Right lobe of liver (tissue), 6 donors: ENCODE results near the gene SEZ6. TPM values are rescaled to one million over a fixed set of nuclear protein-coding genes. Genes with fewer than 3 reads are reported as not detected.
A peak's percentile ranks its signal among the peaks of the same experiment; 100 is the strongest.

Experiments
- ATAC-seq, 4 donors: fragments of 200-7000 bp; cut with Tn5 transposase; one replicate each; pipeline ENCODE4 v1.9.1; 2020; ENCODE audit warnings: mild to moderate bottlenecking in 4 of 4, moderate library complexity in 4 of 4
- DNase-seq, 3 donors: peaks; one replicate each; pipeline ENCODE4 v3.0.0-alpha.2; 2020
- H3K27ac ChIP-seq, 3 donors: fragments of 200-600 bp; one replicate each; pipeline ENCODE4 v1.8.0; 2022
- H3K27me3 ChIP-seq, 2 donors: fragments of 200-600 bp; one replicate each; pipeline ENCODE4 v1.8.0; 2022
- H3K36me3 ChIP-seq, 4 donors: fragments of 200-600 bp; sonication (generic) in 1 of 4; one replicate each; pipeline versions ENCODE4 v1.5.1 to v1.8.0; 2017 to 2022; ENCODE audit warnings: control low read depth in 1 of 4
- H3K4me1 ChIP-seq, 4 donors: fragments of 200-600 bp; sonication (generic) in 1 of 4; one replicate each; pipeline versions ENCODE4 v1.5.1 to v1.8.0; 2017 to 2022; ENCODE audit warnings: control low read depth in 1 of 4
- H3K4me3 ChIP-seq, 3 donors: fragments of 200-600 bp; one replicate each; pipeline ENCODE4 v1.8.0; 2022
- H3K9me3 ChIP-seq, 4 donors: fragments of 200-600 bp; sonication (generic) in 1 of 4; one replicate each; pipeline versions ENCODE4 v1.5.1 to v1.8.0; 2017 to 2022; ENCODE audit warnings: control low read depth in 1 of 4
- POLR2A ChIP-seq: fragments of 450-650 bp; IDR thresholded peaks from one replicate; pipeline ENCODE4 v1.6.1; 2017; ENCODE audit warnings: antibody characterized with exemption, mild to moderate bottlenecking
- WGBS: methylation state at CpG from one replicate; pipeline ENCODE4 v1.1.6; 2018; ENCODE audit warnings: low coverage, low lambda C conversion rate; ENCODE audit not compliant: insufficient coverage; ENCODE audit errors: missing lambda C conversion rate; 5-methylcytosine and 5-hydroxymethylcytosine counted together
- intact Hi-C, 2 donors: fragments of 100-400 bp; cut with DNase I; formaldehyde crosslinking; loops; one replicate each; pipeline versions ENCODE4 v1.11.2 to v1.14.1; 2022
- total RNA-seq, 6 experiments: library from RNA; depleted of rRNA in 2 of 6; stranded (reverse); fragments of >200 nt in 2 of 6; fragmentation: NEBNext Ultra II Directional in 3 of 6; extraction: Animal tissue kit (Norgen Biotek cat#: 25700) in 3 of 6; gene quantifications; one replicate each; pipeline versions ENCODE4 v1.1.0 to v1.2.4, GENCODE V29; 2016 to 2023
- TF ChIP-seq, protein P1 (sequence below), 4 donors: fragments of 200-600 bp in 3 of 4; fragments of 450-650 bp in 1 of 4; IDR thresholded peaks; one replicate each; pipeline versions ENCODE4 v1.5.1 to v1.8.0; 2016 to 2022; ENCODE audit warnings: antibody characterized with exemption in 4 of 4, mild to moderate bottlenecking in 2 of 4
- donor health status: DM: no; HTN: yes; CAD: no.
- donor health status: DM: no; HTN: no; CAD: no.
- donor health status: DM: no; HTN: no; CAD: no.
- donor health status: DM: no; HTN: yes; CAD: no.
- donor health status: DM: no; HTN: yes; CAD: no.

Gene SEZ6
- total RNA-seq, 6 experiments from 2014 or later = not detected

DNA sequence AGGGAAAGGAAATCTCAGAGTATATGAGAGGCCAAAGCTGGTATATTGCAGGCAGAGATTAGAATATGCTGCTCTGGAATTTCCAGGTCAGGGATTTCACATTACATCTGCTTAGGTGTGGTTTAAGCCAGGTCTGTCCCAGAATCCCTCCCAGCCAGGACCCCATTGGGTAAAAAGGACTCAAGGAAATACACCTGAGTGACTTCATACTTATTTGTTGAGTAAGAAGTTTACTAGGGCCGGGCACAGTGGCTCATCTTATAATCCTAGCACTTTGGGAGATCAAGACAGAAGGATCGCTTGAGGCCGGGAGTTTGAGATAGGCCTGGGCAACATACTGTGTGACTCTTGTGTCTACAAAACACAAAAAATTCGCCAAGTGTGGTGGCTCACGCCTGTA lies 44.3 kb upstream of the SEZ6 start:
- ATAC-seq (no peak), DNase-seq (no peak)
- Histone ChIP-seq H3K27ac (no peak overlapping the region), H3K4me1 (peaks cover 0 to 55% (median 13%) of the 10 kb centered on the region in 4 donors), H3K27me3 (no peaks in the 10 kb centered on the region), H3K9me3 (no peaks in the 10 kb centered on the region), H3K36me3 (peaks cover 0 to 75% (median 12%) of the 10 kb centered on the region in 4 donors), H3K4me3 (no peak overlapping the region)
- intact Hi-C loops = no loop called here
- no peak for TF ChIP-seq POLR2A
- TF ChIP-seq, protein P1, sequence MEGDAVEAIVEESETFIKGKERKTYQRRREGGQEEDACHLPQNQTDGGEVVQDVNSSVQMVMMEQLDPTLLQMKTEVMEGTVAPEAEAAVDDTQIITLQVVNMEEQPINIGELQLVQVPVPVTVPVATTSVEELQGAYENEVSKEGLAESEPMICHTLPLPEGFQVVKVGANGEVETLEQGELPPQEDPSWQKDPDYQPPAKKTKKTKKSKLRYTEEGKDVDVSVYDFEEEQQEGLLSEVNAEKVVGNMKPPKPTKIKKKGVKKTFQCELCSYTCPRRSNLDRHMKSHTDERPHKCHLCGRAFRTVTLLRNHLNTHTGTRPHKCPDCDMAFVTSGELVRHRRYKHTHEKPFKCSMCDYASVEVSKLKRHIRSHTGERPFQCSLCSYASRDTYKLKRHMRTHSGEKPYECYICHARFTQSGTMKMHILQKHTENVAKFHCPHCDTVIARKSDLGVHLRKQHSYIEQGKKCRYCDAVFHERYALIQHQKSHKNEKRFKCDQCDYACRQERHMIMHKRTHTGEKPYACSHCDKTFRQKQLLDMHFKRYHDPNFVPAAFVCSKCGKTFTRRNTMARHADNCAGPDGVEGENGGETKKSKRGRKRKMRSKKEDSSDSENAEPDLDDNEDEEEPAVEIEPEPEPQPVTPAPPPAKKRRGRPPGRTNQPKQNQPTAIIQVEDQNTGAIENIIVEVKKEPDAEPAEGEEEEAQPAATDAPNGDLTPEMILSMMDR (IDR thresholded peaks at IDR 0.05) = no peak
- WGBS = 88% methylated on average over 4 of the region's 5 CpGs

GRCh38 chr17:29049541-29050145 lies 43.8 kb upstream of the SEZ6 start:
- no peak for DNase-seq
- Histone ChIP-seq H3K27ac (no peak overlapping the region), H3K4me1 (peaks cover 0 to 59% (median 13%) of the 10 kb centered on the region in 4 donors), H3K36me3 (peaks cover 0 to 70% (median 10%) of the 10 kb centered on the region in 4 donors), H3K9me3 (no peaks in the 10 kb centered on the region), H3K27me3 (no peaks in the 10 kb centered on the region), H3K4me3 (no peak overlapping the region)
- TF ChIP-seq POLR2A = no peak
- TF ChIP-seq, protein P1 (IDR thresholded peaks at IDR 0.05) = no peak
- 84% methylated on average over 11 of the region's 11 CpGs for WGBS
- intact Hi-C loops = loop anchor here in 1 of 2 donors (5.0 kb wide), 1 partner anchor 58 kb away; no protein-coding TSS in a partner anchor
- ATAC-seq = no peak

- Histone ChIP-seq H3K4me3 (no peak overlapping the region), H3K27me3 (no peaks in the 10 kb centered on the region), H3K4me1 (peaks cover 0 to 59% (median 13%) of the 10 kb centered on the region in 4 donors), H3K9me3 (no peaks in the 10 kb centered on the region), H3K27ac (no peak overlapping the region), H3K36me3 (peaks cover 0 to 60% (median 5%) of the 10 kb centered on the region in 4 donors)
- no peak for TF ChIP-seq POLR2A
- TF ChIP-seq, protein P1 (IDR thresholded peaks at IDR 0.05) = no peak
- ATAC-seq (no peak), DNase-seq (no peak)
- WGBS = 66% methylated on average over 6 of the region's 10 CpGs
- intact Hi-C loops = loop anchor here in 1 of 2 donors (5.0 kb wide), 1 partner anchor 59 kb away; no protein-coding TSS in a partner anchor
These were observed 42.9 kb upstream of the SEZ6 start for GRCh38 chr17:29048440-29049368.

GRCh38 chr17:29046473-29046839 lies 40.6 kb upstream of the SEZ6 start:
- Histone ChIP-seq H3K36me3 (peaks cover 0 to 41% (median 0%) of the 10 kb centered on the region in 4 donors), H3K27ac (peak overlapping the region in 2 of 3 donors; percentile 72 to 86), H3K9me3 (no peaks in the 10 kb centered on the region), H3K4me1 (peaks cover 0 to 65% (median 18%) of the 10 kb centered on the region in 4 donors), H3K4me3 (peak overlapping the region; percentile 1 to 84 (median 75)), H3K27me3 (no peaks in the 10 kb centered on the region)
- intact Hi-C loops = loop anchor here in 1 of 2 donors (5.0 kb wide), 1 partner anchor 61 kb away; no protein-coding TSS in a partner anchor
- WGBS = 38% methylated on average over 4 of the region's 5 CpGs
- peak in 2 of 3 donors; percentile 60 to 84 for DNase-seq
- ATAC-seq = peak; percentile 41 to 71 (median 52)
- TF ChIP-seq, protein P1 (IDR thresholded peaks at IDR 0.05) = no peak
- no peak for TF ChIP-seq POLR2A
